Prostate gland (tissue), 2 donors: ENCODE measurements around the gene ADGRG6.

ENCODE experiments used
- CTCF ChIP-seq, 4 experiments: fragments of 200-600 bp in 2 of 4; fragments of 450-650 bp in 2 of 4; sonication (generic) in 2 of 4; IDR thresholded peaks; 1 replicate in 3 of 4; 2 replicates in 1 of 4; pipeline ENCODE4 v1.5.1; 2016 to 2019; ENCODE audit warnings: antibody characterized with exemption in 4 of 4, mild to moderate bottlenecking in 2 of 4, moderate library complexity in 2 of 4
- POLR2A ChIP-seq: fragments of 450-650 bp; IDR thresholded peaks from one replicate; pipeline ENCODE4 v1.6.1; 2016; ENCODE audit warnings: antibody characterized with exemption, mild to moderate bottlenecking

- TF ChIP-seq CTCF (IDR thresholded peaks at IDR 0.05) (no peak), POLR2A (no peak)
Observed at GRCh38 chr6:142469220-142469619, 167.4 kb downstream of the ADGRG6 start.
